Hepatocyte (in vitro differentiated cells): ENCODE data around the gene TRPM2. TPM values are rescaled to one million over a fixed set of nuclear protein-coding genes. Genes with fewer than 3 reads are reported as not detected.

ENCODE experiments used
- DNase-seq: peaks from one replicate; pipeline ENCODE4 v3.0.0-alpha.2; 2016; ENCODE audit warnings: low spot score
- H2AFZ ChIP-seq: fragments of 200-600 bp; sonication (generic); 2 replicates; pipeline ENCODE4 v1.6.0; 2016; ENCODE audit warnings: antibody characterized with exemption, mild to moderate bottlenecking
- H3K27ac ChIP-seq: fragments of 200-600 bp; sonication (generic); 2 replicates; pipeline ENCODE4 v1.5.1; 2016; ENCODE audit warnings: mild to moderate bottlenecking
- H3K27me3 ChIP-seq: fragments of 200-600 bp; sonication (generic); 2 replicates; pipeline ENCODE4 v1.6.1; 2016
- H3K36me3 ChIP-seq: fragments of 200-600 bp; sonication (generic); replicated peaks from 2 replicates; pipeline ENCODE4 v1.5.1; 2016; ENCODE audit warnings: low read depth; ENCODE audit not compliant: insufficient read depth
- H3K4me1 ChIP-seq: fragments of 200-600 bp; sonication (generic); 2 replicates; pipeline ENCODE4 v1.5.1; 2016; ENCODE audit warnings: mild to moderate bottlenecking, moderate library complexity; ENCODE audit not compliant: insufficient read depth
- H3K4me2 ChIP-seq: fragments of 200-600 bp; sonication (generic); 2 replicates; pipeline ENCODE4 v1.6.0; 2016
- H3K4me3 ChIP-seq: fragments of 200-600 bp; sonication (generic); 2 replicates; pipeline ENCODE4 v1.5.1; 2016; ENCODE audit warnings: mild to moderate bottlenecking
- H3K79me2 ChIP-seq: fragments of 200-600 bp; sonication (generic); 2 replicates; pipeline ENCODE4 v1.6.0; 2017; ENCODE audit warnings: mild to moderate bottlenecking
- H3K9me2 ChIP-seq: fragments of 200-600 bp; sonication (generic); replicated peaks from 2 replicates; pipeline ENCODE4 v1.6.0; 2017; ENCODE audit warnings: mild to moderate bottlenecking; ENCODE audit not compliant: insufficient read depth
- H3K9me3 ChIP-seq: fragments of 200-600 bp; sonication (generic); 2 replicates; pipeline ENCODE4 v1.5.1; 2016; ENCODE audit warnings: low read depth, mild to moderate bottlenecking
- H4K20me1 ChIP-seq: fragments of 200-600 bp; sonication (generic); 2 replicates; pipeline ENCODE4 v1.6.0; 2016; ENCODE audit warnings: mild to moderate bottlenecking; ENCODE audit not compliant: insufficient read depth, poor library complexity, severe bottlenecking
- CTCF ChIP-seq: fragments of 200-600 bp; sonication (generic); IDR thresholded peaks from 2 replicates; pipeline ENCODE4 v1.5.1; 2016; ENCODE audit warnings: antibody characterized with exemption, mild to moderate bottlenecking; ENCODE audit not compliant: poor library complexity
- EZH2 ChIP-seq: fragments of 200-600 bp; sonication (generic); IDR thresholded peaks from 2 replicates; pipeline ENCODE4 v1.6.1; 2016; ENCODE audit warnings: antibody characterized with exemption, mild to moderate bottlenecking, borderline replicate concordance
- EZH2phosphoT487 ChIP-seq: fragments of 200-600 bp; sonication (generic); IDR thresholded peaks from one replicate; pipeline ENCODE4 v1.6.1; 2018; ENCODE audit warnings: antibody characterized with exemption, mild to moderate bottlenecking, low read depth, moderate library complexity; ENCODE audit not compliant: unreplicated experiment, severe bottlenecking
- WGBS: methylation state at CpG from one replicate; pipeline ENCODE4 v1.1.6; 2016; ENCODE audit warnings: low lambda C conversion rate; ENCODE audit errors: missing lambda C conversion rate; 5-methylcytosine and 5-hydroxymethylcytosine counted together
- polyA plus RNA-seq: library from polyadenylated mRNA; unstranded; fragments of >200 nt; fragmentation: Nextera tagmentation; extraction: Ambion mirVana; gene quantifications from 2 replicates; pipeline ENCODE4 v1.2.1, GENCODE V29; 2016
- total RNA-seq: library from RNA; depleted of rRNA; stranded (reverse); fragments of >200 nt; gene quantifications from 2 replicates; pipeline ENCODE4 v1.2.3, GENCODE V29; 2014

Gene TRPM2
- total and polyA plus RNA-seq, 2 experiments from 2014 or later = 0.25 to 0.50 TPM

GRCh38 chr21:44322621-44323325 is 30.6 kb upstream of the TRPM2 start:
- 98% methylated on average over 37 of the region's 38 CpGs for WGBS
- Histone ChIP-seq H3K9me2 (no peaks in the 10 kb centered on the region), H4K20me1 (no peaks in the 10 kb centered on the region), H3K27me3 (no peaks in the 10 kb centered on the region), H3K9me3 (no peaks in the 10 kb centered on the region), H3K79me2 (no peaks in the 10 kb centered on the region), H3K27ac (no peak overlapping the region), H2AFZ (no peak overlapping the region), H3K4me2 (no peak overlapping the region), H3K36me3 (no peaks in the 10 kb centered on the region), H3K4me3 (no peak overlapping the region), H3K4me1 (no peaks in the 10 kb centered on the region)
- DNase-seq = no peak
- TF ChIP-seq EZH2 (no peak), EZH2phosphoT487 (no peak), CTCF (no peak)

GRCh38 chr21:44323591-44323990 is 29.8 kb upstream of the TRPM2 start:
- H3K9me3 ChIP-seq = no peaks in the 10 kb centered on the region
- no peak overlapping the region for H3K4me2 ChIP-seq
- H4K20me1 ChIP-seq = no peaks in the 10 kb centered on the region
- H3K4me3 ChIP-seq = no peak overlapping the region
- WGBS = 93% methylated on average over 20 of the region's 20 CpGs
- no peak for TF ChIP-seq EZH2
- no peak for TF ChIP-seq EZH2phosphoT487
- no peak for TF ChIP-seq CTCF
- H3K9me2 ChIP-seq = no peaks in the 10 kb centered on the region
- DNase-seq = no peak
- H3K27ac ChIP-seq = no peak overlapping the region
- no peaks in the 10 kb centered on the region for H3K36me3 ChIP-seq
- no peaks in the 10 kb centered on the region for H3K27me3 ChIP-seq
- no peaks in the 10 kb centered on the region for H3K79me2 ChIP-seq
- no peak overlapping the region for H2AFZ ChIP-seq
- H3K4me1 ChIP-seq = no peaks in the 10 kb centered on the region

GRCh38 chr21:44324106-44324853 is 29.1 kb upstream of the TRPM2 start:
- no peak for DNase-seq
- TF ChIP-seq CTCF = no peak
- TF ChIP-seq EZH2phosphoT487 = no peak
- no peak for TF ChIP-seq EZH2
- no peak overlapping the region for H2AFZ ChIP-seq

More at GRCh38 chr21:44324106-44324853, 29.1 kb upstream of the TRPM2 start:
- H3K4me3 ChIP-seq = no peak overlapping the region
- no peaks in the 10 kb centered on the region for H3K4me1 ChIP-seq
- no peaks in the 10 kb centered on the region for H3K9me3 ChIP-seq
- no peaks in the 10 kb centered on the region for H3K9me2 ChIP-seq
- no peak overlapping the region for H3K4me2 ChIP-seq
- H3K36me3 ChIP-seq = no peaks in the 10 kb centered on the region
- no peaks in the 10 kb centered on the region for H4K20me1 ChIP-seq
- H3K27me3 ChIP-seq = no peaks in the 10 kb centered on the region
- no peaks in the 10 kb centered on the region for H3K79me2 ChIP-seq
- 97% methylated on average over 29 of the region's 37 CpGs for WGBS
- H3K27ac ChIP-seq = no peak overlapping the region
